T-cell (primary cell): Measurements from ENCODE around the gene HBG2. TPM values are rescaled to one million over a fixed set of nuclear protein-coding genes. Genes with fewer than 3 reads are reported as not detected.

Source experiments
- ATAC-seq, 4 experiments: fragments of 200-7000 bp in 3 of 4; fragments of 150-1000 bp in 1 of 4; cut with Tn5 transposase; replicated peaks in 1 of 4; 1 replicate in 3 of 4; 2 replicates in 1 of 4; pipeline ENCODE4 v1.10.0; 2021; ENCODE audit warnings: moderate library complexity in 3 of 4, mild to moderate bottlenecking in 2 of 4, moderate number of reproducible peaks in 1 of 4
- CTCF ChIA-PET, 2 donors: fragments of 300-600 bp; sonication (Branson Sonifier 250); formaldehyde crosslinking; loops; one replicate each; lab custom pipeline; 2022; ENCODE audit warnings: antibody characterized with exemption in 2 of 2; lab: Charles Lee
- POLR2A ChIA-PET, 2 donors: fragments of 300-600 bp; sonication (Branson Sonifier 250); formaldehyde crosslinking; loops; one replicate each; lab custom pipeline; 2022; ENCODE audit warnings: antibody characterized with exemption in 2 of 2; lab: Charles Lee
- DNase-seq, 35 experiments: peaks; one replicate each; pipeline versions ENCODE4 v3.0.0 to v3.0.0-alpha.2; 2013 to 2023
- H3K27ac ChIP-seq: one replicate; pipeline ENCODE4 v1.5.1; 2013; ENCODE audit warnings: low read length
- H3K27me3 ChIP-seq, 2 experiments: replicated peaks in 1 of 2; 1 replicate in 1 of 2; 2 replicates in 1 of 2; pipeline versions ENCODE4 v1.6.1 to v1.7.0; 2013; ENCODE audit warnings: low read length in 1 of 2, mixed read lengths in 1 of 2; ENCODE audit not compliant: control insufficient read depth in 2 of 2, insufficient read depth in 2 of 2; ENCODE audit errors: extremely low read depth in 1 of 2
- H3K36me3 ChIP-seq, 2 donors: 1 replicate in 1 of 2; 2 replicates in 1 of 2; pipeline versions ENCODE4 v1.6.1 to v1.7.0; 2013; ENCODE audit warnings: low read length in 1 of 2; ENCODE audit not compliant: control insufficient read depth in 2 of 2, insufficient read depth in 1 of 2; ENCODE audit errors: extremely low read depth in 1 of 2
- H3K4me1 ChIP-seq, 2 experiments: 1 replicate in 1 of 2; 2 replicates in 1 of 2; pipeline versions ENCODE4 v1.6.1 to v1.7.0; 2013; ENCODE audit warnings: low read length in 2 of 2, mixed read lengths in 1 of 2; ENCODE audit not compliant: insufficient read depth in 2 of 2, control insufficient read depth in 1 of 2; ENCODE audit errors: extremely low read depth in 1 of 2
- H3K4me3 ChIP-seq, 2 donors: 1 replicate in 1 of 2; 2 replicates in 1 of 2; pipeline versions ENCODE4 v1.5.1 to v1.7.0; 2013; ENCODE audit warnings: mild to moderate bottlenecking in 2 of 2, low read length in 1 of 2, moderate library complexity in 1 of 2; ENCODE audit not compliant: control insufficient read depth in 1 of 2; ENCODE audit errors: extremely low read depth in 1 of 2
- H3K9me3 ChIP-seq: 2 replicates; pipeline ENCODE4 v1.7.0; 2013
- H3K27ac Mint-ChIP-seq, 2 donors: one replicate each; pipeline ENCODE4 v1.8.0; 2020 to 2021; ENCODE audit warnings: mild to moderate bottlenecking in 2 of 2, mixed read lengths in 2 of 2
- H3K27me3 Mint-ChIP-seq, 2 donors: one replicate each; pipeline ENCODE4 v1.8.0; 2021 to 2022; ENCODE audit warnings: mixed read lengths in 2 of 2
- H3K36me3 Mint-ChIP-seq: one replicate; pipeline ENCODE4 v1.8.0; 2021; ENCODE audit warnings: mixed read lengths
- H3K4me1 Mint-ChIP-seq, 3 donors: one replicate each; pipeline ENCODE4 v1.8.0; 2020 to 2022; ENCODE audit warnings: mixed read lengths in 3 of 3, mild to moderate bottlenecking in 1 of 3
- H3K4me3 Mint-ChIP-seq, 3 donors: one replicate each; pipeline ENCODE4 v1.8.0; 2020 to 2022; ENCODE audit warnings: mild to moderate bottlenecking in 3 of 3, mixed read lengths in 3 of 3, moderate library complexity in 3 of 3
- H3K9me3 Mint-ChIP-seq, 3 donors: one replicate each; pipeline ENCODE4 v1.8.0; 2020 to 2022; ENCODE audit warnings: mixed read lengths in 3 of 3
- WGBS: methylation state at CpG from one replicate; pipeline ENCODE4 v1.1.5; 2013; ENCODE audit warnings: missing lambda C conversion rate; ENCODE audit not compliant: insufficient coverage; 5-methylcytosine and 5-hydroxymethylcytosine counted together
- total RNA-seq, 35 experiments: library from RNA in 6 of 35; stranded (reverse) in 6 of 35; fragments of 120-200 nt in 1 of 35; gene quantifications; one replicate each; pipeline versions ENCODE4 v1.2.1 to v1.2.4 and lab custom pipeline; 2013 to 2026

The HBG2 gene
- total RNA-seq, 5 donors from 2014 or later (not counting 1 experiment from before 2014, with no cell fraction given): 5.8 to 13.4 (median 8.2) TPM; not detected in 2

DNA sequence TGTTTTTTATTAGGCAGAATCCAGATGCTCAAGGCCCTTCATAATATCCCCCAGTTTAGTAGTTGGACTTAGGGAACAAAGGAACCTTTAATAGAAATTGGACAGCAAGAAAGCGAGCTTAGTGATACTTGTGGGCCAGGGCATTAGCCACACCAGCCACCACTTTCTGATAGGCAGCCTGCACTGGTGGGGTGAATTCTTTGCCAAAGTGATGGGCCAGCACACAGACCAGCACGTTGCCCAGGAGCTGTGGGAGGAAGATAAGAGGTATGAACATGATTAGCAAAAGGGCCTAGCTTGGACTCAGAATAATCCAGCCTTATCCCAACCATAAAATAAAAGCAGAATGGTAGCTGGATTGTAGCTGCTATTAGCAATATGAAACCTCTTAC lies 29.1 kb downstream of the HBG2 start:
- POLR2A ChIA-PET: no interaction called here
- Histone ChIP-seq H3K4me1 (no peaks in the 10 kb centered on the region), H3K27me3 (peaks cover 0 to 3% of the 10 kb centered on the region in 2 experiments), H3K27ac (no peak overlapping the region), H3K9me3 (no peaks in the 10 kb centered on the region), H3K4me3 (no peak overlapping the region), H3K36me3 (no peaks in the 10 kb centered on the region)
- CTCF ChIA-PET: no interaction called here
- Mint-ChIP-seq H3K4me1 (no peaks in the 10 kb centered on the region), H3K36me3 (no peaks in the 10 kb centered on the region), H3K27me3 (peaks cover 0 to 6% of the 10 kb centered on the region in 2 donors), H3K4me3 (no peak overlapping the region), H3K27ac (no peak overlapping the region), H3K9me3 (peaks cover 0 to 4% (median 3%) of the 10 kb centered on the region in 3 donors)
- no peak for ATAC-seq
- WGBS: no CpG with 5 or more reads among the region's 2 CpGs
- DNase-seq: no peak

GRCh38 chr11:5224538-5225479 lies 29.8 kb downstream of the HBG2 start:
- no peak overlapping the region for H3K4me3 ChIP-seq
- CTCF ChIA-PET: no interaction called here
- H3K9me3 Mint-ChIP-seq: peaks cover 0 to 6% (median 3%) of the 10 kb centered on the region in 3 donors
- no peak for DNase-seq
- H3K4me1 ChIP-seq: no peaks in the 10 kb centered on the region
- no peaks in the 10 kb centered on the region for H3K36me3 ChIP-seq
- H3K9me3 ChIP-seq: no peaks in the 10 kb centered on the region
- POLR2A ChIA-PET: no interaction called here
- peaks cover 0 to 6% of the 10 kb centered on the region in 2 donors for H3K27me3 Mint-ChIP-seq
- H3K4me1 Mint-ChIP-seq: no peaks in the 10 kb centered on the region
- no peaks in the 10 kb centered on the region for H3K36me3 Mint-ChIP-seq
- peaks cover 0 to 3% of the 10 kb centered on the region in 2 experiments for H3K27me3 ChIP-seq
- ATAC-seq: no peak
- H3K4me3 Mint-ChIP-seq: no peak overlapping the region
- H3K27ac ChIP-seq: no peak overlapping the region
- H3K27ac Mint-ChIP-seq: no peak overlapping the region
- WGBS: no CpG with 5 or more reads among the region's 6 CpGs

DNA sequence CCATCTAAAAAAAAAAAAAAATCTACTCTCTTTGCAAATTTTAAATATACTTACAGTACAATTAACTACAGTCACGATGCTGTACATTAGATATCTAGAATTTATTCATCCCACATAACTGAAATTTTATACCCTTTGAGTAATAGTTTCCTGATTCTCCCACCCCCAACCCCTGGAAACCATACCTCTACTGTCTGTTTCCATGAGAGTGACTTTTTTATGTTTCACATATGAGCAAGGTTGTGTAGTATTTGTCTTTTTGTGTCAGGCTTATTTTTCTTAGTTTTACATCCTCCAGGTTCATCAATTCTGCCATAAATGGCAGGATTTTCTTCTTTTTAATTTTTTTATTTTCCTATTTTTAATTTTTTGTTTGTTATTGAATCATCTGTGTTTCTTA lies 30.9 kb downstream of the HBG2 start:
- Histone ChIP-seq H3K27ac (no peak overlapping the region), H3K4me3 (no peak overlapping the region), H3K4me1 (no peaks in the 10 kb centered on the region), H3K9me3 (no peaks in the 10 kb centered on the region), H3K27me3 (peaks cover 0 to 3% of the 10 kb centered on the region in 2 experiments), H3K36me3 (no peaks in the 10 kb centered on the region)
- no peak for DNase-seq
- peaks cover 0 to 11% (median 3%) of the 10 kb centered on the region in 3 donors for H3K9me3 Mint-ChIP-seq
- 50% methylated on average over 1 of the region's 1 CpG for WGBS
- no peaks in the 10 kb centered on the region for H3K4me1 Mint-ChIP-seq
- no peak for ATAC-seq
- no peak overlapping the region for H3K4me3 Mint-ChIP-seq
- peaks cover 0 to 6% of the 10 kb centered on the region in 2 donors for H3K27me3 Mint-ChIP-seq
- ChIA-PET CTCF (no interaction called here), POLR2A (no interaction called here)
- no peaks in the 10 kb centered on the region for H3K36me3 Mint-ChIP-seq
- no peak overlapping the region for H3K27ac Mint-ChIP-seq

DNA sequence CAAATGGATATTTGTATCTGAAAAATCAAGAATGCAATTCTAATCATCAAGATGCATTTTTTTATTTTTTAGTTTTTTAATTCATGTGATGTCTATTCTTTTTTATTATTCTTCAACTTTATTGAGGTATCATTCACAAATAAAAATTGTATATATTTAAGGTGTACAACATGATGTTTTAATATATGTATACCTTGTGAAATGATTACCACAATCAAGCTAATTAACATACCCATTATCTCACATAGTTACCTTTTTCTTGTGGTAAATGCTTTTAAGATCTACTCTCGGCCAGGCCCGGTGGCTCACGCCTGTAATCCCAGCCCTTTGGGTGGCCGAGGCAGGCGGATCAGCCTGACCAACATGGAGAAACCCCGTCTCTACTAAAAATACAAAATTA lies 31.4 kb downstream of the HBG2 start:
- H3K36me3 ChIP-seq: no peaks in the 10 kb centered on the region
- H3K4me1 ChIP-seq: no peaks in the 10 kb centered on the region
- H3K4me1 Mint-ChIP-seq: no peaks in the 10 kb centered on the region
- H3K27me3 ChIP-seq: peaks cover 0 to 3% of the 10 kb centered on the region in 2 experiments
- peaks cover 0 to 6% of the 10 kb centered on the region in 2 donors for H3K27me3 Mint-ChIP-seq
- WGBS: 93% methylated on average over 6 of the region's 6 CpGs
- ChIA-PET CTCF (no interaction called here), POLR2A (no interaction called here)
- no peak overlapping the region for H3K4me3 Mint-ChIP-seq
- H3K4me3 ChIP-seq: no peak overlapping the region
- DNase-seq: no peak
- H3K9me3 Mint-ChIP-seq: peaks cover 0 to 12% (median 3%) of the 10 kb centered on the region in 3 donors
- H3K27ac Mint-ChIP-seq: no peak overlapping the region
- no peak overlapping the region for H3K27ac ChIP-seq
- ATAC-seq: no peak
- no peaks in the 10 kb centered on the region for H3K9me3 ChIP-seq
- H3K36me3 Mint-ChIP-seq: no peaks in the 10 kb centered on the region

- CTCF ChIA-PET: no interaction called here
- Histone ChIP-seq H3K27me3 (no peaks in the 10 kb centered on the region), H3K4me3 (no peak overlapping the region), H3K9me3 (no peaks in the 10 kb centered on the region), H3K36me3 (no peaks in the 10 kb centered on the region), H3K4me1 (no peaks in the 10 kb centered on the region), H3K27ac (no peak overlapping the region)
- Mint-ChIP-seq H3K27ac (no peak overlapping the region), H3K27me3 (no peaks in the 10 kb centered on the region), H3K36me3 (no peaks in the 10 kb centered on the region), H3K4me1 (no peaks in the 10 kb centered on the region), H3K9me3 (peaks cover 0 to 10% (median 7%) of the 10 kb centered on the region in 3 donors), H3K4me3 (no peak overlapping the region)
- POLR2A ChIA-PET: no interaction called here
- WGBS: 57% methylated on average over 1 of the region's 7 CpGs
- DNase-seq (no peak), ATAC-seq (no peak)
These were observed 44.1 kb downstream of the HBG2 start for GRCh38 chr11:5210376-5210885.

- DNase-seq (no peak), ATAC-seq (no peak)
- H3K4me3 Mint-ChIP-seq: no peak overlapping the region
- no CpG with 5 or more reads among the region's 1 CpG for WGBS
- H3K36me3 Mint-ChIP-seq: no peaks in the 10 kb centered on the region
- no peaks in the 10 kb centered on the region for H3K4me1 Mint-ChIP-seq
- POLR2A ChIA-PET: no interaction called here
- H3K27ac Mint-ChIP-seq: no peak overlapping the region
- H3K4me3 ChIP-seq: no peak overlapping the region
- peaks cover 0 to 2% of the 10 kb centered on the region in 2 donors for H3K27me3 Mint-ChIP-seq
- no peaks in the 10 kb centered on the region for H3K4me1 ChIP-seq
- H3K36me3 ChIP-seq: no peaks in the 10 kb centered on the region
- H3K9me3 Mint-ChIP-seq: peaks cover 0 to 2% (median 0%) of the 10 kb centered on the region in 3 donors
- CTCF ChIA-PET: no interaction called here
- no peak overlapping the region for H3K27ac ChIP-seq
- H3K9me3 ChIP-seq: no peaks in the 10 kb centered on the region
- no peaks in the 10 kb centered on the region for H3K27me3 ChIP-seq
These were observed 49.8 kb downstream of the HBG2 start for GRCh38 chr11:5204787-5205186.
